Endothelial cell of umbilical vein (primary cell): ENCODE data around the gene BMP8A. TPM values are rescaled to one million over a fixed set of nuclear protein-coding genes. Genes with fewer than 3 reads are reported as not detected.

Source experiments
- BruUV-seq: library from RNA; stranded (reverse); fragments of 400-500 nt; replicated peaks from 2 replicates; lab custom pipeline; 2021; lab: Mats Ljungman, UMichigan
- CTCF ChIA-PET: fragments of 300-600, 350-600 bp; sonication (Branson Sonifier 250); formaldehyde crosslinking; loops from one replicate; lab custom pipeline; 2021; ENCODE audit warnings: antibody characterized with exemption, inconsistent platforms; lab: Charles Lee
- POLR2A ChIA-PET: fragments of 300-600, 350-600 bp; sonication (Branson Sonifier 250); formaldehyde crosslinking; loops from one replicate; lab custom pipeline; 2021; ENCODE audit warnings: antibody characterized with exemption, inconsistent platforms; lab: Charles Lee
- DNase-seq: peaks from one replicate; pipeline ENCODE4 v3.0.0-alpha.2; 2011; ENCODE audit warnings: low read depth, low spot score
- FAIRE-seq: peaks from 2 replicates; lab custom pipeline; 2011; peaks lifted over from hg19 to GRCh38; lab: Jason Lieb, UNC
- H2AFZ ChIP-seq: 2 replicates; pipeline ENCODE4 v1.6.0; 2012; ENCODE audit warnings: low read depth, low read length, control low read depth, inconsistent platforms
- H3K27ac ChIP-seq: 2 replicates; pipeline ENCODE4 v1.5.1; 2011; ENCODE audit warnings: low read depth, mild to moderate bottlenecking, control low read depth, low read length, moderate library complexity; ENCODE audit not compliant: insufficient read depth
- H3K27me3 ChIP-seq, 2 experiments: 2 replicates each; pipeline versions ENCODE4 v1.6.0 to v1.6.1; 2011; ENCODE audit warnings: low read length in 2 of 2, mixed read lengths in 1 of 2; ENCODE audit not compliant: control insufficient read depth in 2 of 2, insufficient read depth in 2 of 2
- H3K36me3 ChIP-seq, 2 experiments: 2 replicates in 1 of 2; 3 replicates in 1 of 2; pipeline ENCODE4 v1.5.1; 2011; ENCODE audit warnings: low read length in 2 of 2, mild to moderate bottlenecking in 1 of 2, moderate library complexity in 1 of 2; ENCODE audit not compliant: control insufficient read depth in 2 of 2, insufficient read depth in 2 of 2; ENCODE audit errors: extremely low read depth in 1 of 2
- H3K4me1 ChIP-seq: 3 replicates; pipeline ENCODE4 v1.5.1; 2011; ENCODE audit warnings: mild to moderate bottlenecking, low read length; ENCODE audit not compliant: control insufficient read depth, insufficient read depth; ENCODE audit errors: extremely low read depth
- H3K4me2 ChIP-seq: 2 replicates; pipeline ENCODE4 v1.6.1; 2011; ENCODE audit warnings: low read length, control low read depth, mixed read lengths; ENCODE audit not compliant: insufficient read depth
- H3K4me3 ChIP-seq, 3 experiments: fragments of 200-600 bp in 1 of 3; sonication (generic), shearing (Covaris generic) in 1 of 3; replicated peaks in 1 of 3; 2 replicates each; pipeline ENCODE4 v1.5.1; 2011 to 2016; ENCODE audit warnings: control low read depth in 3 of 3, low read length in 3 of 3, mild to moderate bottlenecking in 2 of 3, inconsistent platforms in 1 of 3, low read depth in 1 of 3, moderate library complexity in 1 of 3; ENCODE audit not compliant: insufficient read depth in 1 of 3
- H3K79me2 ChIP-seq: 2 replicates; pipeline ENCODE4 v1.6.0; 2012; ENCODE audit warnings: low read length, inconsistent platforms; ENCODE audit not compliant: control insufficient read depth, insufficient read depth
- H3K9ac ChIP-seq: replicated peaks from 2 replicates; pipeline ENCODE3; 2011; ENCODE audit warnings: low read length, control low read depth; ENCODE audit not compliant: insufficient read depth; ENCODE audit errors: extremely low read depth
- H3K9me1 ChIP-seq: replicated peaks from 3 replicates; pipeline ENCODE4 v1.6.0; 2011; ENCODE audit warnings: mild to moderate bottlenecking, low read length; ENCODE audit not compliant: control insufficient read depth, insufficient read depth; ENCODE audit errors: extremely low read depth
- H3K9me3 ChIP-seq: replicated peaks from 2 replicates; pipeline ENCODE4 v1.5.1; 2012; ENCODE audit warnings: low read length, inconsistent platforms; ENCODE audit not compliant: control insufficient read depth, insufficient read depth
- H4K20me1 ChIP-seq: replicated peaks from 2 replicates; pipeline ENCODE3; 2011; ENCODE audit warnings: mild to moderate bottlenecking, low read length; ENCODE audit not compliant: control insufficient read depth, insufficient read depth; ENCODE audit errors: extremely low read depth
- EZH2 ChIP-seq: IDR thresholded peaks from 2 replicates; pipeline ENCODE4 v1.6.1; 2012; ENCODE audit warnings: borderline replicate concordance, low read depth, mild to moderate bottlenecking, moderate library complexity, low read length, inconsistent platforms; ENCODE audit not compliant: severe bottlenecking
- FOS ChIP-seq: IDR thresholded peaks from 2 replicates; pipeline ENCODE4 v1.6.1; 2011; ENCODE audit warnings: mild to moderate bottlenecking, low read length, moderate library complexity, borderline replicate concordance; ENCODE audit not compliant: insufficient read depth
- GATA2 ChIP-seq: IDR thresholded peaks from 2 replicates; pipeline ENCODE4 v1.7.0; 2011; ENCODE audit warnings: low read depth, mild to moderate bottlenecking, moderate library complexity, mixed read lengths, low read length; ENCODE audit not compliant: insufficient read length, insufficient read depth
- JUN ChIP-seq: IDR thresholded peaks from 2 replicates; pipeline ENCODE4 v1.6.1; 2011; ENCODE audit warnings: borderline replicate concordance, low read depth; ENCODE audit not compliant: insufficient read length, insufficient read depth
- MYC ChIP-seq: IDR thresholded peaks from one replicate; pipeline ENCODE4 v1.6.1; 2011; ENCODE audit warnings: mild to moderate bottlenecking, low read depth, low read length
- POLR2A ChIP-seq: IDR thresholded peaks from 2 replicates; pipeline ENCODE4 v1.6.1; 2012; ENCODE audit warnings: low read depth, mild to moderate bottlenecking, control low read depth, low read length
- POLR2AphosphoS5 ChIP-seq: IDR thresholded peaks from 2 replicates; pipeline ENCODE4 v1.6.1; 2012; ENCODE audit warnings: low read depth, mild to moderate bottlenecking, control low read depth, low read length, moderate library complexity; ENCODE audit not compliant: insufficient read depth
- dilution Hi-C: fragments of 300-500 bp; cut with MboI; formaldehyde crosslinking; loops from one replicate; pipeline ENCODE4 v1.15.0; 2019; ENCODE audit warnings: low sequenced_read_pairs; ENCODE audit not compliant: extremely low pct_ligation_motif_present
- intact Hi-C: fragments of 100-400 bp; cut with micrococcal nuclease; formaldehyde crosslinking; loops from one replicate; pipeline ENCODE4 v1.10.0; 2022
- polyA plus RNA-seq, 4 experiments: library from polyadenylated mRNA; depleted of rRNA in 3 of 4; stranded (reverse) in 3 of 4; unstranded in 1 of 4; fragments of >200 nt; gene quantifications; 2 replicates each; pipeline versions ENCODE4 v1.2.1 to v1.2.3, GENCODE V29; 2011 to 2012; ENCODE audit warnings: missing spikeins in 1 of 4
- total RNA-seq: library from RNA; stranded (reverse); gene quantifications from 2 replicates; pipeline ENCODE4 v1.2.3, GENCODE V29; 2021
- TF ChIP-seq, protein P1 (sequence below), 2 donors: IDR thresholded peaks; 1 replicate in 1 of 2; 2 replicates in 1 of 2; pipeline ENCODE4 v1.5.1; 2011; ENCODE audit warnings: low read length in 2 of 2, mild to moderate bottlenecking in 2 of 2, moderate library complexity in 2 of 2, control low read depth in 1 of 2, inconsistent platforms in 1 of 2, low read depth in 1 of 2; ENCODE audit not compliant: insufficient read depth in 1 of 2; ENCODE audit errors: extremely low read depth in 1 of 2
- TF ChIP-seq, protein P2 (sequence below): IDR thresholded peaks from 2 replicates; pipeline ENCODE4 v1.6.1; 2011; ENCODE audit not compliant: insufficient read depth, insufficient read length

Gene BMP8A
- total and polyA plus RNA-seq, 2 donors (not counting 3 experiments of a cell fraction or from before 2014, with no cell fraction given) = 0.25 to 0.44 TPM

DNA sequence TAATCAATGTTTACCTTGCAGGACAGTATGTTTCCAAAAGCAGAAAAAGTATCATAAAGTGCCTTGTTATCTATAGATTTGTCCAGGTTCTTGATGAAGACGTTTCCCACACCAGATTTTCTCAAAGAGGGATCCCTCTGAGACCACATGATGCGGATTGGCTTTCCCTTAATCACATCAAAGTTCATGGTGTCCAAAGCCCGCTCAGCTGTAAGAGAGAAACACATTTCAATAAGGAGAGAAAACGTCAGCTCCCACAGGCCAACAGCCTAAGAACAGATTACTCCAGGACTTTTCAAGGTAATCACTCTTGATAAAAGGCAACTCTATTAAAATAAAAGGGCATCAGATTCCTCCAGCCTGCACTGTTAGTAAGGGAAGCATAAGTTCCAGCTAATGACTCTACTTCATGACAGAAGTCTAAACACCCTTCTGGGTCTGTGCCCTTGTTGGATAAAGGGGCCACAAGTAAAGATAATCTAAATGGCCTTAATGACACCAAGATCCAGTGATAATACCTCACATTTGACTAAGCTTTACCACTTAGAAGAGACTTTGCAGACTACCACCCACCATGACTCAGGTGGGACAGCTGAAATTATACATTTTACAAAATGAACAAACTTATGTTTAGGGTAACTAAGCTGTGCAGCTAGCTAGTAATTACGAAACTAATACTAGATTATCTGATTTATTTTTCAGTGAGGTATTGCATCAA is 81.1 kb downstream of the BMP8A start:
- Histone ChIP-seq H3K27me3 (no peaks in the 10 kb centered on the region), H3K4me2 (peak overlapping the region; percentile 77), H4K20me1 (peaks cover 7% of the 10 kb centered on the region), H3K9me3 (no peaks in the 10 kb centered on the region), H3K79me2 (peaks cover 74% of the 10 kb centered on the region), H3K9me1 (no peaks in the 10 kb centered on the region), H3K4me3 (peak overlapping the region in 1 of 3 experiments; percentile 8), H2AFZ (no peak overlapping the region), H3K36me3 (peaks cover 36 to 40% of the 10 kb centered on the region in 2 experiments), H3K27ac (no peak overlapping the region), H3K9ac (no peak overlapping the region), H3K4me1 (peaks cover 27% of the 10 kb centered on the region)
- no TSS peak for BruUV-seq
- TF ChIP-seq GATA2 = no peak
- TF ChIP-seq EZH2 = no peak
- TF ChIP-seq POLR2A = no peak
- TF ChIP-seq JUN = no peak
- no peak for TF ChIP-seq MYC
- TF ChIP-seq FOS = no peak
- TF ChIP-seq, protein P1, sequence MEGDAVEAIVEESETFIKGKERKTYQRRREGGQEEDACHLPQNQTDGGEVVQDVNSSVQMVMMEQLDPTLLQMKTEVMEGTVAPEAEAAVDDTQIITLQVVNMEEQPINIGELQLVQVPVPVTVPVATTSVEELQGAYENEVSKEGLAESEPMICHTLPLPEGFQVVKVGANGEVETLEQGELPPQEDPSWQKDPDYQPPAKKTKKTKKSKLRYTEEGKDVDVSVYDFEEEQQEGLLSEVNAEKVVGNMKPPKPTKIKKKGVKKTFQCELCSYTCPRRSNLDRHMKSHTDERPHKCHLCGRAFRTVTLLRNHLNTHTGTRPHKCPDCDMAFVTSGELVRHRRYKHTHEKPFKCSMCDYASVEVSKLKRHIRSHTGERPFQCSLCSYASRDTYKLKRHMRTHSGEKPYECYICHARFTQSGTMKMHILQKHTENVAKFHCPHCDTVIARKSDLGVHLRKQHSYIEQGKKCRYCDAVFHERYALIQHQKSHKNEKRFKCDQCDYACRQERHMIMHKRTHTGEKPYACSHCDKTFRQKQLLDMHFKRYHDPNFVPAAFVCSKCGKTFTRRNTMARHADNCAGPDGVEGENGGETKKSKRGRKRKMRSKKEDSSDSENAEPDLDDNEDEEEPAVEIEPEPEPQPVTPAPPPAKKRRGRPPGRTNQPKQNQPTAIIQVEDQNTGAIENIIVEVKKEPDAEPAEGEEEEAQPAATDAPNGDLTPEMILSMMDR (IDR thresholded peaks at IDR 0.05; ENCODE audit: extremely low read depth in 1 of 2, insufficient read depth in 1 of 2, low read depth in 1 of 2, low read length in 2 of 2) = no peak
- no peak for TF ChIP-seq POLR2AphosphoS5
- TF ChIP-seq, protein P2, sequence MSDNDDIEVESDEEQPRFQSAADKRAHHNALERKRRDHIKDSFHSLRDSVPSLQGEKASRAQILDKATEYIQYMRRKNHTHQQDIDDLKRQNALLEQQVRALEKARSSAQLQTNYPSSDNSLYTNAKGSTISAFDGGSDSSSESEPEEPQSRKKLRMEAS = no peak
- intact Hi-C loops (loop anchor here (10.0 kb wide), 1 partner anchor 708 kb away; no protein-coding TSS in a partner anchor), dilution Hi-C loops (no loop called here)
- FAIRE-seq = peak; percentile 61
- ChIA-PET CTCF (interaction anchor here (3.2 kb wide), 1 partner anchor 34 kb away, joined by 12 read pairs; no protein-coding TSS in a partner anchor), POLR2A (no interaction called here)
- no peak for DNase-seq
